Measurements from ENCODE around the gene APOBEC3B.
A peak's percentile ranks its signal among the peaks of the same experiment; 100 is the strongest.
"Not testable (repeated sequence)": the region's sequence is repeated elsewhere in the genome, so short reads cannot be mapped to it uniquely, and the experiment has no call there.

APOBEC3B gene

DNA sequence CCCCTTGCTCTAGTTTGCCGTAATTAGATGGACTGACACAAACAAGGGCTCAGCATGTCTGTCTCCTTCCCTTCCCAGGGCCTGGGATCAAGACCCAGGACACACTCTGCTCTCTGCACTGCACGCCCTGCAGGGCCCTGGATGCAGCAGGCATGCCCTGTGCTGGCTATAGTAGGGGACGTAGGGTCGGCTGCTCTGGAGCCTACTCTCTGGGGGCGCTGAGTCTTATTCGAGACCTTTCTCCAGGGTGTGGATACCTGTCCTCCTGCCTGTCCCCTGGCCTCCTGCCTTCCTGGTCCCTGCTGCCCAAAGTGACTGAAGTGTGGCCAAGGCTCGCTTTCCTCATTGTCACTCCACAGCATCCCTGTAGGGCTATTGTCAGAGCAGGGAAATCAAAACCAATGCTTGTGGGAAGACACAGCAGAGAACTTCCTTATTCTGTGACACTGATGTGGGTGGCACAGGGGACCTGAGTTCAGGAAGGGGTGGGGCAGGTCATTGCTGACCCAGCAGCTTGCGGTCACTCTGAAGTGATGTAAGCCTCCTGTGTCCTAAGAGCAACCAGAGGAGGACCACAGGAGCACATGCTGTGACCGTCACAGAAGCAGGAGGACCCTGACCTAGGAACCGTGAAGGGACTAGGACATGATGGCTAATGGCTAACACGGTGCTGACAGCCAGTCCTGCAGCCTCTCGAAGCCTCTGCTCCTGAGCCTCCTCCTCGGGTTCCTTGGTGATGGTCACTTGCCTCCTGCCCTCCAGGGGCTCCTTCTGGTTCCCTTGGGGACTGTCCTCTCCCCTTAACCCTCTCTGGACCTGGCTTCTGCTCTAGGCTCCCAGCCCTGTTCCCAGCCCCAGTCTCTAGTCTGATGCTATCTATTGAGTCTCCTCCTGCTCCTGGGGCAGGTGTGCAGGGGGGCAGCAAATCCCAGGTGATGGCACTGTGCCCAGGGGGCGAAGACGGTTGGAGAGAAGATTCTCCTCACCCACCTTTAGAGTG is 14.4 kb upstream of the APOBEC3B start:
- no peak for DNase-seq (ENCODE audit: low read depth)

DNA sequence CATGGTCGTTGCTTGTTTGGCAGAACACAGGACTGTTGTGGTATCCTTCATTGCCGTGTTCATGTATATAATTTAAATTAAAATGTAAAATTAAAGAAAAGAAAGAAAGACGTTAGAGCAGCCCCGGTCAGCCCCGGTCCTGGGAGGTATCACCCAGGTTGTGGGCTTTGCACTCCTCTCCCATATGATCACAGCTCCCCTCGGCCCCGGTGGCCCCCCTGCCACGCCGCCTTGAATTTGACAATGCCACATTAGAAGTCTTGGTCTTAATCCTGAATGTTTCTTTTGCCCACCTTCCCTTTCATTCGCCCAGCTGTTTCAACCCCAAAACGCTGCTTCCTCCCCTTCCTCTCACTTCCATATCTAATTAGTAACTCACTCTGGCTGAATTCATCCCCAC is 13.3 kb upstream of the APOBEC3B start:
- DNase-seq (ENCODE audit: low read depth), result no peak

DNA sequence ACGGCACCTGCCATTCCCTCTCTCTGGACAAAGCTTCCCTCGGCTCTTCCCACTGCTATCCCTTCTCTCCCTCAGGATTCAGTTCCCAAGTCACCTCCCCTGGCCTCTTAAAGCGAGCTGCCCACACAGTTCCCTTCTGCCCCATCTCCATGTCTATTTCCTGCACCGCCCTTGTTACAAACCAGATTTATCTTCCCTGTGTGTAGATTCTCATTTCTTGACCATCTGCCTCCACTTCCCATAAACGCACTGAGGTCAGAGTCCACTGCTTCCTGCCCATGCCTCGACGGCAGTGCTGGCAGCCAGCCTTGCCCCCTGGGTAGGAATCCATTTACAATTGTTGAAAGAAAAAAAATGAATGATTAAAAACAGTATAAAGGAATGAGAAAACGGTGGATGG is 11.6 kb upstream of the APOBEC3B start:
- DNase-seq (ENCODE audit: low read depth), result no peak

DNA sequence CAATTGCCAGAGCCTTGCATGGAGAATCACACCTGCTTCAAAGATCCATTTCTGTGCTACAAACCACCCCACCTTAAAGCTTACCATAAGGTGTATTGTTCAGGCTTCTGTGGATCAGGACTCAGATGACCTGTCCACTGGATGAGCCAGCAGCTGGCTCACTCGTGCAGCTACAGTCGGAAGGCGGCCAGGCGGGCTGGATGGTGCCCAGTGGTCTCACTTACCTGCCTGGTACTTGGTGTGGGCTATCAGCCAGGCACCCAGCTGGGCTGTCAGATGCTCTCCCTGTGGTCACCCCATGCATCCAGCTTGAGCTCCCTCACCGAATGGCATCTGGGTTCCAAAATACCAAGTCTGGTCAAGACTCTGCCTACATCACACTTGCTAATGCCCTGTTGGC is 10.9 kb upstream of the APOBEC3B start:
- no peak for DNase-seq (ENCODE audit: low read depth)

DNA sequence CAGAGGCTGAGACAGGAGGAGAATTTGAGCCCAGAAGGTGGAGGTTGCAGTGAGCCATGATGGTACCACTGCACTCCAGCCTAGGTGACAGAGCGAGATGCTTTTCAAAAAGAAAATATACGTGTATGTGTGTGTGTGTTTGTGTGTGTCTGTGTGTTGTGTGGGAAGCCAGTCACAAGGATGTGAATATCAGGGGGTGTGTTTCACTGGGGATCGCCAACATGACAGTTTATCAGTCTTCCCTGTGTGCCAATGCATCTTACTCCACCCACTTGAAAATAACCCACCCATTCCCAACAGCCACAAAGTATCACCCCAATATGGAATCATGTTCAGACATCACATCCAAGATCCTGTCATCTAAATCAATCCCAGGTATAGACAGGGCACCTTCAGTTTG is 10.4 kb upstream of the APOBEC3B start:
- DNase-seq (ENCODE audit: low read depth), result no peak

DNA sequence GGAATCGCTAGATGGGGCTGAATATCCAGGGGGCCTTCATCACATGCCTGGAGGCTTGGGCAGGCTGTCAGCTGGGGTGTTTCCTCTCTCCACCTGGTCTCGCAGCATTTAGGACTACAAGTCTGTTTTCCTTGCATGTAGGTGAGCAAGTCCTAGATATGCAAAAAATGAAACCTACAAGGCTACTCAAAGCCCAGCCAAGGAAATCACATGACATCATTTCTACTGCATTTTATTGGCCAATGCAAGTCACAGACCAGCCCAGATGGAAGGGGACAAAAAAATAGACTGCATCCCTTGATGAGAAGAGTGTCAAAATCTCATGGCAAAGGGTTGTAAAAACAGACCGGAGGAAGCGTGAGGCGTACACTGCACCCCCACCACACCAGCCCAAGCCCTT is 9.6 kb upstream of the APOBEC3B start:
- DNase-seq (ENCODE audit: low read depth), result no peak

DNA sequence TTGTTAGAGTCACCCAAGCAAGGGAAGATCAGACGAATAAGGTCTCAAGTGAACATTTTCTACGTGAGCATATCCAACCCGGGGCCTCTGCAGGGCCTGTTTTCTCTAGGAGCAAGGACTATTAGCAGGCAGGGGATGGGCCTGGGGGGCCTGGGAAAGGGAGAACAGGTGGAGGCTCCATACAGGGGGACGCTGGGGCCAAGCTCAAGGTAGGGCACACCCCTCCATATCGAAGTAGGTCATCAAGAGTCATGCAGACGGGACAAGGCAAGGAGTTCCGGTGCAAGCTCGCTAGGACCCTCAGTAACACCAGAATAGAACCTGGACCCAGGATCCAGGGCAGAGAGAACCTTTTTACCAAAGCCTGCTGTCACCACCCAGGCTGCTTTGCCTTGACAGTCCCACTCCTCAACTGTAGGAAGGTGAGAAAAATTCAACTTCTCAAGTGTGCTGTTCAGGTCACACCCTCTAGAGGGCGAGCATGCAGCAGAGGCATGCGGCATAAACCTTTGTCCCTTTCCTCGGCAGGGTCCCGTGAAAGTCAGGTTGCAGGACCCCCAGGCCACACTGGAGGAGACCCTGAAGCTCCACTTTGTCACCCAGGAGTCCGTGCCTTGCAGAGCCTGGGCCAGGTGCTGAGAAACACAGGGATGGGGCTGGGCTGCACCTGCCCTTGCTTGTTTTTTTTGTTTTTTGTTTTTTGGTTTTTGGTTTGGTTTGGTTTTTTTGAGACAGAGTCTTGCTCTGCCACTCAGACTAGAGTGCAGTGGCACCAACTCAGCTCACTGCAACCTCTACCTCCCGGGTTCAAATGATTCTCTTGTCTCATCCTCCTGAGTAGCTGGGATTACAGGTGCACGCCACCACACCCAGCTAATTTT is 8.6 kb upstream of the APOBEC3B start:
- DNase-seq (ENCODE audit: low read depth), result no peak

DNA sequence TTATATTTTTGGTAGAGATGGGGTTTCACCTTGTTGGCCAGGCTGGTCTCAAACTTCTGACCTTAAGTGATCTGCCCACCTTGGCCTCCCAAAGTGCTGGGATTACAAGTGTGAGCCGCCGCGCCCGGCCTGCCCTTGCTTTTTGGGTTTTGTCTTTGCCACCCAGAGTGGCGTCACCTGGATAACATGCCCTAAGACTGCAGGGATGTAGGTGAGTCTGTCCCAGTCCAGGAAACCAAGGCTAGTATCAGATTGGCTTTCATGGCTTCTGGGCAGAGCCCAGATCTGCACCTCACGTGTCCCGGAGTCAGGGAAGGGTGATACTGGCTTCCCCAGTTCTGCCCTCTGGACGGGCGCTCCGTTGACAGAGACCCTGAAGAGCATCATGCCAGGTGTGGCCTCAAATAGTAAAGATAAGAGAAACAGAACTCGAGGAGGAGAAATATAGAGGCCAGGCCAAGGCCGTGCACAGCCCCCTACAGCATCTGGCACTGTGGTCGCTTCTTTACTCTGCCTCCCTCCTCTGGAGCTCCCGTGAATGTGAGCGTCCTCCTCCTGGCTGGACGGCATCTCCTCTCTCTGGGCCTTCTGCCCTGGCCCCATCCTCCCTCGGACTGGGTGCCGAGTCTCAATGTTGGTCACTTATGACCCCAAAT is 7.8 kb upstream of the APOBEC3B start:
- no peak for DNase-seq (ENCODE audit: low read depth)

DNA sequence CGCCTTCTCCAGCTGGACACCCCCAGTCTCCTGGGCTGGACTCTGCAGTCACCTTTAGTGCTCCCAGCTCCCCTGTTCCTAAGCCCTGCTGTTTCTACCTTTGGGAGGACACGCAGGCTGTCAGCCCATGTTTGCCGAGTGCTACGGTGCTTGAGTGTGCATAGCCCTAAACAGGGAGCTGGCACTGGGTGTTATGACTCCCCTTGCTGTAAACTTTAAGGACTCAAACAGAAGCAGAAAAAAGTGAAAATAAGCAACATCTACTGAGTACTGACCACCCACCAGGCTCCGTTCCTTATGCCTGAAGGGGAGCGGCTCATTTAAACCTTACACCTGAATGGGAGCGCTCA is 7.3 kb upstream of the APOBEC3B start:
- no peak for DNase-seq (ENCODE audit: low read depth)

DNA sequence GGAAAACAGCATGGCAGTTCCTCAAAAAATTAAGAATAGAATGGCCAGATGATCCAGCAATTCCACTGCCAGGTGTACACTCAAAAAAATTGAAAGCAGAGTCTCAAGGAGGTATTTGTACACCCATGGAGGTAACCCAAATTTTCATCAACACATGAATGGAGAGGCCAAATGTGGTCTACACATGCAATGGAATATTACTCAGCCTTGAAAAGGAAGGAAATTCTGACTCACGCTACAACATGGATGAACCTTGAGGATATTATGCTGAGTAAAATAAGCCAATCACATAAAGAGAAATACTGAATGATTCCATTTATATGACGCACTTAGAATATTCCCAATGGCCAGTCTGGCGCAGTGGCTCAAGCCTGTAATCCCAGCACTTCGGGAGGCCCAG is 4.9 kb upstream of the APOBEC3B start:
- not testable (repeated sequence) for DNase-seq (ENCODE audit: low read depth)

DNA sequence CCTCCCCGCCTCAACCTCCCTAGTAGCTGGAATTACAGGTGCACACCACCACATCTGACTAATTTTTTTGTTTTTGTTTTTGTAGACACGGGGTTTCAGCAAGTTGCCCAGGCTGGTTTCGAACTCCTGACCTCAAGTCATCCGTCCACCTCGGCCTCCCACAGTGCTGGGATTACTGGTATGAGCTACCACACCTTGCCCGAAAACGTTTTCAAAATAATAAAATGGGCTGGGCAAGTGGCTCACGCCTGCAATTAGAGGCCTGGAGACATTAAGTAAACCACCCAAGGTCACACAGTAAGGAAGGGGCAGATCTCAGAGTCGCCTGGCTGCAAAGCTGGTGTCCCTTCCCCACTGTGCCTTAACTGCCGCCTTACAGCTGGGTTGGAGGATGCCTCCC is 1.6 kb upstream of the APOBEC3B start:
- DNase-seq (ENCODE audit: low read depth), result not testable (repeated sequence)

DNA sequence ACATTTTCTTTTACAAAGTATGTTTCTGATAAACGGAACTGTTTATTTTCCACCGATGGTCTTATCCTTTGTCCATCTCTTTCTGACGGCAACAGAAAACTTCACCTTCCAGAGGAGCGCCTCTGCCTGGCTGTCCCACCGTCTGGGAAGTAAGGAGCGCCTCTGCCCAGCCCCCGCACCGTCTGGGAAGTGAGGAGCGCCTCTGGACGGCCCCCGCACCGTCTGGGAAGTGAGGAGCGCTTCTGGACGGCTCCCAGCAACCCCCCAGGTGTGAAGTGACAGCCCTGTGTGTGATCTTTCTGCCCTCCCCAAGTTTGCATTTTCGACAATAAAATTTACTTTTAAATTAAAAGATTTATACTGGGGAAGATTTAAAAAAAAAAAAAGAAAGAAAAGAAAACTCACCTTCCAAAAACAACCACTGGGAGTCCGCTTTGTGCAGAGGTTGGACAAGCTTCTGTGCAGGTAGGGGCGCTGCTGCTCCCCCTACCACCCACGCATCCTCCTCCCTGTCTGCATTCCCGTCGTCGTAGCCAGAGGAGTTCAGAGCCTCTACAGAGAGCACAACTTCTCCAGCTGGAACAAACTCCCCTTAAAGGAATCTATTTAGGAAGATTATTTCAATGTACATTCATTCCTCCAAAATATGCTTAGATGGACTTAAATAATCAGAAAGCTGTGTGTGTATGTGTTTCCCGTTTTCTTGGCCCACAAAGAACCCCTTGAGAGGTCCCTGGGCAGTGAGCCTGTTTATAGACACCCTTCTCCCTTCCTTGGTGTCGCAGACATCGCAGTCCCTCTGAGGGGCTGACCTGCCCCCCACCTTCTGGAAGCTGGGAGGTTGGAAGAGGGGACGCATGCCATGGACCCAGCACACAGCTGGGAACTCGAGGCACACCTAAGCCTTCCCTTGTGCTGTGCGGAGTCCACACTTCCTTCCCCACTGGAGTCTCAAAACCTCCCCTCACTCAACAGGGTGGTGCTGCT is 849 bp upstream of the APOBEC3B start:
- DNase-seq (ENCODE audit: low read depth), result peak; percentile 19

DNA sequence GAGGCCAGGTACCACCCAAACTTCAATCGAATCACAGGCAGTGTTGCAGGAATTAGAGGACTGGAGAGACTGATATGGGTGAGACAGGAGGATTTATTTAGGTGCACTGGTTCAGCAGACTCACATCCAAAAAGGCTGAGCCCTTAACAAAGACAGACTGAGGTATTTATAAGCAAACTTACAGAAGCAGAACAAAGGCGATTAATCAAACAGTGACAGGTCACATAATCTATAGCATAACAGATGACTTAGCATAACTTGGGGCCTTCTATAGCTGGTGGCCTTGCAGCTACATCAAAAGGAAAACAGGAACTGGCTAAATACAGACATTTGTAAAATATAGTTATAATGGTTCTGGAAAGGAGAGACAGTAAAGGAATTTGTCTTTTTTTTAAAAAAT is 2.1 kb downstream of the APOBEC3B start:
- no peak for DNase-seq (ENCODE audit: low read depth)

DNA sequence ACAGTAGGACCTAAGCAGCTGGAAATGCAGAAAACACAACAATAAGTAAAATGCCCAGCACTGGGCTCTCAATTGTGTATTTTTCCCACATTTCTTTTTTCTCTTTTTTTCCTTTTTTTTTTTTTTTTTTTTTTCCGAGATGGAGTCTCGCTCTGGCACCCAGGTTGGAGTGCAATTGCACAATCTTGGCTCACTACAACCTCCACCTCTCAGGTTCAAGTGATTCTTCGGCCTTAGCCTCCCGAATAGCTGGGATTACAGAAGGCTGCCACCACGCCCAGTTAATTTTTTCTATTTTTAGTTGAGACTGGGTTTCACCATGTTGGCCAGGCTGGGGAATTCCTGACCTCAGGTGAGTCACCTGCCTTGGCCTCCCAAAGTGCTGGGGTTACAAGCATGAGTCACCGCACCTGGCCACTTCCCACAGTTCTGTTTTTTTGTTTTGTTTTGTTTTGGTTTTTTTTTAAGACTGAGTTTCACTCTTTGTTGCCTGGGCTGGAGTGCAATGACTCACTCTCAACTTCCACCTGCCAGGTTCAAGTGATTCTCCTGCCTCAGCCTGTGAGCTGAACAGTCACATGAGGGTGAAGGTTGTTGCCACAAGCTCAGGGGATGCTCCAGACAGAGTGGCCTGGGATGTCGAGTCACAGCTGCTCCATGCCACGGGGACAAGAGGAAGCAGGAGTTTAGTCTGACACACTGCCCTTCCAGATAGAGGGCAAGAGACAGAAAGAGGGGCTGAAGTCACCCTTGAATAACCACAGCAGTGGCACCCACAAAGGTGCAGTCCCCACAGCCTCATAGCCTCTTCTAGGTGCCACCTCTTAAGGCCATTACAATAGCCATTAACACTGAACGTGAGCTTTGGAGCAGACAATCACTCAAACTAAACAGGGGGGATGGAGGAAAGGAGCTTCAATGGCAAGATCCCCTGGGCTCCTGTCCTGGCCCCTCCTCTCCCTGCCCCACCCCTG is 2.9 kb downstream of the APOBEC3B start:
- DNase-seq (ENCODE audit: low read depth), result peak; percentile 6

DNA sequence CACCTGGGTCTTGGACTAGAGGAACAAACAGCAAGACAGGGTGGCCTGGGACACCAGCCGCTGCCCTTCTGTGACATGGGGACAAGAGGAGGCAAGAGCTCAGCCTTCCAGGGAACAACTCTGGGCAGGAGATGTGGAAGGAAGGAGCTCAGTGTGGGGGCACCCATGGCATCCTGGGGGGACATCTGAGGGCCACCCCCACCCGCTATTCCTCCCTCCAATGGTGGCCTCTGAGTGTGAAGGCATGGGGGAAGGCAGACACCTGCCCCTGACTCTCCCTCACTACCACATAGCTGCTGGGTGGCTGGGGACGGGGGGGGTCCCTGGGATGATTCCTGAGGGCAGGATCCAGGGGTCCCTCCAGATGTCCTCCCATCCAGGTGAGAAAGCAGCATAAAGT is 4.5 kb downstream of the APOBEC3B start:
- no peak for DNase-seq (ENCODE audit: low read depth)

DNA sequence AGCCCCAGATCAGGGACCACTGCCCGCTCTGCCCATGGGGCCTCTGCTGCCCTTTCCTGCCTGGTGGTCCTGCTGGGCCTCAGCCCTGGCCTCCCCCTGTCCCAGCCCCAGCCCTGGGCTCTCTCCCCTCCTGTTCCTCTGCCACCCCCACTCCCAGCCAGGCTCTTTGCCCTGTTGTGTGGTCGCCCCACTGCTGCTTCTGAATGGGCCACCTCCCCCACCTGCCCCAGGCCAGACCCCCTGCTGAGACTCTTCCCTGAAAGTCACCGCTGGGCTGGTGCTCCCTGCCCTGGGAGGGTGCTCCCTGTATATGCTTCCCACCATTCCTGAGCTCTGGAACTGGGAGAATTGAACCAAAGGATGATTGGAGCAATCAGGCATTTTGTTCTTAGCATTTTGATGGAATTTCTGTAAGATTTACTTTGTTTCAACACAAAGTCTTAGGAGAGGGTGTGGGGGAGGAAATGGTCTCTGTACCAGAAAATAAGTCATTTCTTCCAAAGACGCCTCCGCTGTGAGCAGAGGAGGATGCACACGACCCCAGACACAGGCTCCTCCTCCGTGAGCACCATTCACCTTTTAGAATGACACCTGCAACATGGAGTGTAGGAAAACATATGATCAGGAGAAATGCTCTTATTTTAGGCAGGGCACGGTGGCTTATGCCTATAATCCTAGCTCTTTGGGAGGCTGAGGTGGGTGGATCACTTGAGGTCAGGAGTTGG is 5.2 kb downstream of the APOBEC3B start:
- no peak for DNase-seq (ENCODE audit: low read depth)

DNA sequence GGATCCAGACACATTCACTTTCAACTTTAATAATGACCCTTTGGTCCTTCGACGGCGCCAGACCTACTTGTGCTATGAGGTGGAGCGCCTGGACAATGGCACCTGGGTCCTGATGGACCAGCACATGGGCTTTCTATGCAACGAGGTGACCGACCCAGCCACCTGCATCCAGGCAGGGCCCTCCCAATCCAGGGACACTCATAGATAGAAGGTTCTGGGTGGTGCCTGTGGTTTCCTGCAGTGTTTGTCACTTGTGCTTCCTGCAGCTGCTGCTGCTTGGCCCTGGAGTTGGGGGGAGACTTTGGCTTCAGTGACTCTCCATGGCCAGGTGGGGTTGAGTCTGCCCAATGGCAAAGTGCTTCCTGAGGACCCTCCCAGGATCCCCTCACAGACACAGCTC is 7.3 kb downstream of the APOBEC3B start:
- no peak for DNase-seq (ENCODE audit: low read depth)

DNA sequence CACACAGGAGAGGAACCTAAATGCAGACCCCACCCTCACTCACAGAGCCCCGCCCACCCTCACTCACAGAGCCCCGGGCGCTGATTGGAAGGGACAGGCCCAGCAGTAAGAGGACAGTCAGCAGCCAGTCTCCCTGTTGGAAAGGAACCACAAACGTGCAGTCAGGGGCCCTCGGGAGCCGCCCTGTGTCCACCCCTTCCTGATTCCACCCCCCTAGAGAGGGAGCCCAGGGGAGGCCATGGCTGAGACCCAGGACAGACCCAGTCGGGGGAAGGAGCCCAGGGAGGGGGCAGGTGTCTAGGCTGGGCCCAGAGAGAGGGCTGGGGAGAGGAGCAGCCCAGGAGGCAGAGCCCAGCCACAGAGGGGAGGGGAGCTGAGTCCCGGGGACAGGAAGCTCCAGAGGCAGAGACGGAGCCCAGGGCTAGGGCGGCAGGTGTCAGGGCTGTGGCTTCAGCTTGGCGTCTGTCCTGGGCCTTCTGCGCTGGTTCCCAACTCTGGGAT is 10.8 kb downstream of the APOBEC3B start:
- DNase-seq (ENCODE audit: low read depth), result not testable (repeated sequence)

DNA sequence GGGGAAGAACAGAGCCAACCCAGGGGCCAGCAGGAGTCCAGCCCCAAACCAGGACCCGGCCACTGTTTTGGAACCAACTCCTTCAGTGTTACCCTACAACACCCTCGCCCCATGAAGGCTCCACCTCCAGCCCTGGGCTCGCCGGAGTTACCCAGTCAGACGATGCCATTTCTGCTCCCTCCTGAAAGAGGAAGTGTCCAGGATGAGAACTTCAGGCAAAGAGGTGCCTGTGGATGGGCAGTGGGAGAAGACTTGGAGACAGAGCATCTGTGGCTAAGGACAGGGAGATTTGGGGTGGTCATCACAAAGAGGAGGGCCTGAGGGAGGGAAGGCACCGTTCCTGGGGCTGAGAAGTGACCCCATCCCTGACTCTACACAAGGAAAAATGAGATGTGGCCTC is 14.0 kb downstream of the APOBEC3B start:
- no peak for DNase-seq (ENCODE audit: low read depth)
